ENCODE measurements around the gene EEPD1. TPM values are rescaled to one million over a fixed set of nuclear protein-coding genes. Genes with fewer than 3 reads are reported as not detected.

Gene EEPD1
- polyA plus RNA-seq, 3 donors = 9.1 to 23.6 (median 9.3) TPM

DNA sequence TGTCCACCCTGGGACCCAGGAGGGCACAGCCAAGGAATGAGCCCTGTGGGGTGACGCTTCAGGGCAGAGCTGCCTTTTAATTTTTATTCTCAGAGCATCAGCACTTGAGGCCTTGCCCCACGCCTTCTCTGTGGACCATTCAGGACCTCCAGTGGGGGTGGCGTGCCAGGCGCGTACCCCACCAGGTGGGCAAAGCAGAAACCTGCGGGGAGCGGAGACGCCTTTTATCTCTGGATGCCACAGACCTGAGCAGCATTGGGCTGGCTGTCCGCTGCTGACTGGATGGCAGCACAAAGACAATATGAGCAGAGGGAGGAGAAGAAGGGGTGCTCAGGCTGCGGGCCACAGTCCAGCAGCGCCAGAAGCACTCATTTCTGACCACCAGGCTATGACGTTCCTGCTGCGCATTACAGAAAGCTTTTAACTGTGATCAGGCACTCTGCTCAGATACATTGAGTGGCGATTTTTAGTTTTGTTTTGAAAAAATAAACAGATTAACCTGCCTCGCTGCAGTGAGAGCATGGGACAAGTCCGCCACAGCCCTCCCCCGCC lies 146.2 kb downstream of the EEPD1 start:
- WGBS, 3 donors = 90 to 95% (median 94%) methylated on average over 17 of the region's 17 CpGs
- no peak overlapping the region for H3K27ac ChIP-seq (ENCODE audit: low read depth, low read length)

GRCh38 chr7:36299823-36300341 lies 146.8 kb downstream of the EEPD1 start:
- 87 to 92% (median 90%) methylated on average over 8 to 9 of the region's 9 CpGs for WGBS, 3 donors
- no peak overlapping the region for H3K27ac ChIP-seq (ENCODE audit: low read depth, low read length)

- H3K27ac ChIP-seq (ENCODE audit: low read depth, low read length) = no peak overlapping the region
- WGBS, 3 donors = 52 to 70% (median 65%) methylated on average over 9 of the region's 9 CpGs
These were observed 147.8 kb downstream of the EEPD1 start for GRCh38 chr7:36300696-36301350.

DNA sequence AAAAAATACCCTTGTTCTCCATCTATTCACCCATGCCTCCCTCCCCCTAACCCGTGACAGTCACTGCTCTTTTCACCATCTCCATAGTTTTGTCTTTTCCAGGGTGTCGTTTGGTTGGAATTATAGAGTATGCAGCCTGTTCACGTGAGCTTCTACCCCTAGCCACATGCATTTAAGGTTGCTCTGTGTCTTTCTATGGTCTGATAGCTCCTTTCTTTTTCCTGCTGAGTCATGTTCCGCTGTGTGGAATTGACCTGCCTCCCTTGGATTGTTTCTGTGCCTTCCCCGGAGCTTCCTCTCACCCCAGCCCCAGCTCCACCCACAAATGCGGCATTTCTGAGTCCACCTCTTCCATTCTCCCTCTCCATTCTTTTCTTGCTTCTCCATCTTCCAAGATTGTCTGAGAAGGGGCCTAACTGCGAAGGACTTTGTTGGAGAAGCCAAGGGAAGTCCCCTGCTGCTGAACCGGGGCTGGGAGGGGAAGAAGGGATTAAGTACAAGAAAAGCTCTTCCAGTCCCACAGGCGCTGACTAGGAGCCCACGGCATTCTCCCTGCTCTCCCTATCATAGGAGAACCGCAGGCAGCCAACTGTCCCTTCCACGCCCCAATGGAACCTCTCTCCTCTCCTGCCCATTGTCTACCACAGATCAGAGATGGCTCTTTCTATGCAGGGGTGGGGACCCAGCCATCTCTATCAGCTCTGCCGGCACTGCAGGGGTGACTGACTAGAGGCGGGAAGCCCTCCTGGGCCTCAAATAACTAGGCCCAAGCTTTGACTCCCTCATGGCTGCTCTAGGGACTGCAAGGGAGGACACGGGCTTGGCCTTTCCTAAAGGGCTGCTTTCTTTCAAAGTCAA lies 149.1 kb downstream of the EEPD1 start:
- 75 to 89% (median 83%) methylated on average over 15 of the region's 15 CpGs for WGBS, 3 donors
- H3K27ac ChIP-seq (ENCODE audit: low read depth, low read length) = no peak overlapping the region

DNA sequence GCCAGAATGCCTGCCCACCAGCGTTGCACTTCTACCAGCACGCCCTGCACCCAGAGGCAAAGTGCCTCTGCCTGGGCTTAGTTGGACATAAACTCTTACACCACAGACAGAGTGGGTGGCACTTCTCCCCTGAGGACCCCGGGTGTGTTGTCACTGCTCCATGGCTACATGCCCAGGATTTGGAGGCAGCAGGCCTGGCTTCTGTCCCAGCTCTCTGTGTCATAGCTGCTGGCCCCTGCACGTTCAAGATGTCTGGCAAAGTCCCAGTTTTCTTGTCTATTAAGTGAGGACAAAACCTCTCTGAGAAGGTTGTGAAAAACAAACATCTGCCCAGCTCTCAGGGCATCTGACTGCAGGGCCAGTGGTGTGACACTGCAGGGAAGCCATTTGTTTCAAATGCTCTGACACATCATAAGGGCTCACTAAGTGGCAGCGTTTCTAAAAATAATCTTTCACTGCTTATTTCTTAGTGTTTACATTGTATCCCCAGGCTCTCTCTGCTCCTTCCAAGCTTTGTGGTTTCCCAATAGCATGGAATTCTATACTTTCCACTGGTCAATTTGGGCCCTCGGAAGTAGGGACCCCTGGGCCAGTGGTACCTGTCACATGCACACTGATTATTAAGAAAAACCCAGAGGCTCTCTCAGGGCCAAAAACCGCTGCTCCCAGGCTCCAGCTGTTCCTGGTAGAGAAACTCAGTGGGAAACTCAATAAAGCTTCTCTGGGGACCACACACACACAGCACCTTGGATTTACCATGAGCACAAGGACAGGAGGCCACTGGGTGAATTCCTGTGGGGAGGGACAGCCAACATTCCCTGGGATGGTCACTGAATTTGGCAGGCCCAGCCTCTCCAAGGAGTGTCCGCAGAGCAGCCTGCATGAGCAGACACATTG lies 150.4 kb downstream of the EEPD1 start:
- WGBS, 3 donors = 34 to 46% (median 44%) methylated on average over 8 of the region's 8 CpGs

DNA sequence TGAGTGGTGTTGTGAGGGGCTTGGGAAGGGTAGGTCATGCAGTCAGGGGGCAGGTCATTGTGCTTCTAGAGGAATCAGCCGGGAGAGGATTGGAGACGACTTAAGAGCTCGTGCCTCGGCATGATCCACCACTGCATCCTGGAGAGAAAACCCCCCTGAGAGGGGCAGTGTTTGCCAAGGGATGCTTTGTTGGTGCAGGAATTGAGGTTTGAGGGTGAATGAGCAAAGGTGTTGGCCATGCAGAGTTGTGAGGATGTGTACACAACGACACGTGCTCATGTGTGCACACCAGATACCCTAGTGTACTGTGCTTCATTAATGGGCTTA lies 151.0 kb downstream of the EEPD1 start:
- WGBS, 3 donors = 85 to 86% (median 85%) methylated on average over 6 of the region's 6 CpGs
- no peak overlapping the region for H3K27ac ChIP-seq (ENCODE audit: low read depth, low read length)

More for the DNA sequence above, 150.4 kb downstream of the EEPD1 start:
- H3K27ac ChIP-seq (ENCODE audit: low read depth, low read length) = no peak overlapping the region

DNA sequence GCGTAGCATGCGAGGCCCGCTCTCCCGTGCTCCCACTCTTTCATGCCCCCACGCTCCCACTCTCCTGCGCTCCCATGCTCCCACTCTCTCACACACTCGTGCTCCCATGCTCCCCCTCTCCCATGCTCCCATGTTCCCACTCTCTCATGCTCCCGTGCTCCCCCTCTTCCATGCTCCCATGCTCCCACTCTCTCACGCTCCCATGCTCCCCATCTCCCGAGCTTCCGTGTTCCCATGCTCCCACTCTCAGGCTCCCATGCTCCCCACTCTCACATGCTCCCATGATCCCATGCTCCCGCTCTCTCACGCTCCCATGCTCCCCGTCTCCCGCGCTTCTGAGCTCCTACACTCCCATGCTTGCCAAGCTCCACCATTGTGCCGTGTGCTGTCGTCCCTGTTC lies 152.2 kb downstream of the EEPD1 start:
- 98 to 99% (median 98%) methylated on average over 18 of the region's 18 CpGs for WGBS, 3 donors
- H3K27ac ChIP-seq (ENCODE audit: low read depth, low read length) = no peak overlapping the region

GRCh38 chr7:36305648-36306047 lies 152.6 kb downstream of the EEPD1 start:
- WGBS, 3 donors = 96 to 97% (median 96%) methylated on average over 5 of the region's 5 CpGs
- no peak overlapping the region for H3K27ac ChIP-seq (ENCODE audit: low read depth, low read length)

GRCh38 chr7:36306222-36306621 lies 153.2 kb downstream of the EEPD1 start:
- 77 to 95% (median 78%) methylated on average over 5 of the region's 5 CpGs for WGBS, 3 donors
- no peak overlapping the region for H3K27ac ChIP-seq (ENCODE audit: low read depth, low read length)

DNA sequence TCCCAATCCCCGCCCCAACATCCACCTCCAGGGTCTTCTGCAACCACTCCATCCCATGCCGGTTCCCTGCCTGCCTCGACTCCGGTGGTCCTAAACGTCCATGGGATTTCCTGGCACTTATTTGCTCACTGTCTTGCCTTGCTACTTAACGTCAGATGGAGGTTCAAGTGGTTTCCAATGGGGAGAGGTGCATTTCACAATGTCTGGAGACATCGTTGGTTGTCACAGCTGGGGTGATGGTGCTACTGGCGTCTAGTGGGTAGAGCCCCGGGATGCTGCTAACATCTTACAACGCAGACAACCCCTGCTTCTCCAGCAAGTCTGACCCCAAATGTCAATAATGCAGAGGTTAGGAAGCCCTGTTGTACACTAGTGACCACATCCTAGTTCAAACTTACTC lies 153.7 kb downstream of the EEPD1 start:
- 70 to 90% (median 76%) methylated on average over 10 of the region's 10 CpGs for WGBS, 3 donors

GRCh38 chr7:36308031-36308430 lies 155.0 kb downstream of the EEPD1 start:
- no peak overlapping the region for H3K27ac ChIP-seq (ENCODE audit: low read depth, low read length)
- WGBS, 3 donors = 55 to 82% (median 69%) methylated on average over 10 of the region's 10 CpGs

More for the DNA sequence above, 153.7 kb downstream of the EEPD1 start:
- no peak overlapping the region for H3K27ac ChIP-seq (ENCODE audit: low read depth, low read length)

DNA sequence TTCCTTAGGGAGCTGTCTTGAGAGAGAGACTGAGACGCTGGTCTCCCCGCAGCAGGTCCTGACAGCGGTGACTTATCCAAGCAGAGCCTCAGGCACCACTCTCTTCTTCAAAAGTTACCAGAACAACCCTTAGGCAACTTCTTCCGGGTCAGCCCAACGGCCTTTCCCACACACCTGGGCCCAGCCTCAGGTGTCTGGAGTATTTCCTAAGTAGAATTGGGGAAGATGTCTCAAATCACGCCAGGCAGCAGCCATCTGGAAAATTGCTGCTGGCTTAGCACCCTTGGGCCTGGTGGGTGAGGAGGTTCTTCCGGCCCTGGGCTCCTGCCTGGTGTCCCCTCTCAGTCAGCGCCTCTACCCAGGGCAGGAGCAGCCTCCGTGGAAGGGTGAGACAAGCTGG lies 156.2 kb downstream of the EEPD1 start:
- no peak overlapping the region for H3K27ac ChIP-seq (ENCODE audit: low read depth, low read length)
- WGBS, 3 donors = 83 to 91% (median 85%) methylated on average over 9 of the region's 9 CpGs

DNA sequence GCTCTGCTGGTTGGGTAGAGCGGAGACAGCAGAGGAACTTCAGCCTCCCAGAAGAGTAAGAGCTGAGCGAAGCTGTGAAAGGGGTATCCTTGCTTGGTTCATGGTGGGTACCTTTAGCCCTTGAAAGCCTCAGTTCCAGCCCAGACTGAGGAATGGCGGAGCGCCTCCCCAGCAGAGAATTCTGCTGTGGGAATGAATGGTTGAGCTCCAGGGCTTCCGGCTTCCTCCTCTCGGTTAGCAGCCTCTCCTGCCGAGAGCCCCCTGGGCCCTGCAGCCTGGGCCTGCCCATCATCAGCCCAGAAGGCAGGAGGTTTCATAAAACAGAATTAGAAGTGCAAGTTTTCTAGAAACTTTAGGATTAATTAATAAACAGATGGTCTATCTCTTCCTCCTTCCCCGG lies 156.7 kb downstream of the EEPD1 start:
- WGBS, 3 donors = 94 to 97% (median 94%) methylated on average over 8 of the region's 8 CpGs
- no peak overlapping the region for H3K27ac ChIP-seq (ENCODE audit: low read depth, low read length)

GRCh38 chr7:36310897-36311296 lies 157.8 kb downstream of the EEPD1 start:
- 84 to 85% (median 84%) methylated on average over 8 of the region's 8 CpGs for WGBS, 3 donors
- no peak overlapping the region for H3K27ac ChIP-seq (ENCODE audit: low read depth, low read length)

DNA sequence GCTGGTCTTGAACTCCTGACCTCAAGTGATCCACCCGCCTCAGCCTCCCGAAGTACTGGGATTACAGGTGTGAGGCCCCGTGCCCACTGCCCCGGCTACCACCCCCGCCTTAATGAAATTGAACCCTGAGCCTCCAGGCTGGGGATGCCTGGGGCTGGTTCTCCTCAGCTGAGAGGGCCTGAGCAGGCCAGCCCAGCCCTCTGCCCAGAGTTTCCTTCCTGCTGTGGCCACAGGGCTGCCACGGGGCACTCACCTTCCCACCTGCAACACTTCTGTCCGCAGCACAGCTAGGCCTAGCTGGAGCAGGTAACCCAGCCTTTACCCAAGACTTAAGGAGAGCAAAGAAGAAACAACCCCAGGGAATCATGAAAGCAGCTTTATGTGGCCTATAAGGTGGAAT lies 158.5 kb downstream of the EEPD1 start:
- WGBS, 3 donors = 76 to 91% (median 80%) methylated on average over 7 of the region's 7 CpGs
- no peak overlapping the region for H3K27ac ChIP-seq (ENCODE audit: low read depth, low read length)

- 60 to 87% (median 79%) methylated on average over 14 to 15 of the region's 15 CpGs for WGBS, 3 donors
- no peak overlapping the region for H3K27ac ChIP-seq (ENCODE audit: low read depth, low read length)
These were observed 159.2 kb downstream of the EEPD1 start for GRCh38 chr7:36312064-36312914.

GRCh38 chr7:36312915-36313334 lies 159.9 kb downstream of the EEPD1 start:
- H3K27ac ChIP-seq (ENCODE audit: low read depth, low read length) = no peak overlapping the region
- WGBS, 3 donors = 88 to 91% (median 91%) methylated on average over 18 of the region's 18 CpGs
